HL-60 (cell line): ENCODE measurements around the gene C20orf173.

Experiments
- CTCF ChIP-seq: IDR thresholded peaks from one replicate; pipeline ENCODE4 v1.5.1; 2011; ENCODE audit warnings: low read length, control low read depth, inconsistent platforms; ENCODE audit not compliant: insufficient read depth
- POLR2AphosphoS5 ChIP-seq: IDR thresholded peaks from 2 replicates; pipeline ENCODE4 v1.6.1; 2012; ENCODE audit warnings: low read depth

- TF ChIP-seq CTCF = no peak
- TF ChIP-seq POLR2AphosphoS5 = no peak
Measured at GRCh38 chr20:35517125-35517524, 12.3 kb downstream of the C20orf173 start.
